Activated naive CD4-positive, alpha-beta T cell treated with Interleukin-2 at 50 U/mL for 16 hours (primary cell): ENCODE results near the gene CYP27A1.

ENCODE experiments used
- DNase-seq: peaks from one replicate; pipeline ENCODE4 v3.0.0-alpha.2; 2020

The CYP27A1 gene

DNA sequence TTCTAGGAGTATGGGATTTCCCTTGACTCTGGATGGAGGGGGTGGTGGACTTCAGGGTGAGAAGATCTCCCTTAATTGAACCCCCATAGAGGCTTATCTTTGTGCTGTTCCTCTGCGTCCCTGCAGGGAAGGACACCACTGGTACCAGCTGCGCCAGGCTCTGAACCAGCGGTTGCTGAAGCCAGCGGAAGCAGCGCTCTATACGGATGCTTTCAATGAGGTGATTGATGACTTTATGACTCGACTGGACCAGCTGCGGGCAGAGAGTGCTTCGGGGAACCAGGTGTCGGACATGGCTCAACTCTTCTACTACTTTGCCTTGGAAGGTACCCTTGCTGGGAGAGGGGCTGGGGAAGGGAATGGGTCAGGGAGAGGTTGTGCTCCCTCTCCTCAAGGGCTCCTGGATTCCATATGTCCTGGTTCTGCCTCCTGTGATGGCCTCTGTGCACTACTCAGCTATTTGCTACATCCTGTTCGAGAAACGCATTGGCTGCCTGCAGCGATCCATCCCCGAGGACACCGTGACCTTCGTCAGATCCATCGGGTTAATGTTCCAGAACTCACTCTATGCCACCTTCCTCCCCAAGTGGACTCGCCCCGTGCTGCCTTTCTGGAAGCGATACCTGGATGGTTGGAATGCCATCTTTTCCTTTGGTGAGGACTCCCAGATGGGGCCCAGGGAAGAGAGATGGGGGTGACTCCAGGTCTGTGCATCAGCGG, 30.3 kb downstream of the CYP27A1 start:
- no peak for DNase-seq

DNA sequence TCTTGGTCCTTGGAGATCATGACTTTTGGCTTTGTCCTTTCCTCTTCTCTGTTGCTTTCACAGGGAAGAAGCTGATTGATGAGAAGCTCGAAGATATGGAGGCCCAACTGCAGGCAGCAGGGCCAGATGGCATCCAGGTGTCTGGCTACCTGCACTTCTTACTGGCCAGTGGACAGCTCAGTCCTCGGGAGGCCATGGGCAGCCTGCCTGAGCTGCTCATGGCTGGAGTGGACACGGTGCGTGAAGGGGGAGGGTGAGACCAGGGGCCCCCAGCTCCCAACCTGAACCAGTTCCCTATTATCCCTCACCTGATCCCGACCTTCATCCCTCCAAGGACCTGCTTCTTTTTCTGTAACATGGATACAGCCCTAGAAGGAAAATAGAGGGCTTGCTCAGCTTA, 30.9 kb downstream of the CYP27A1 start:
- DNase-seq = no peak

DNA sequence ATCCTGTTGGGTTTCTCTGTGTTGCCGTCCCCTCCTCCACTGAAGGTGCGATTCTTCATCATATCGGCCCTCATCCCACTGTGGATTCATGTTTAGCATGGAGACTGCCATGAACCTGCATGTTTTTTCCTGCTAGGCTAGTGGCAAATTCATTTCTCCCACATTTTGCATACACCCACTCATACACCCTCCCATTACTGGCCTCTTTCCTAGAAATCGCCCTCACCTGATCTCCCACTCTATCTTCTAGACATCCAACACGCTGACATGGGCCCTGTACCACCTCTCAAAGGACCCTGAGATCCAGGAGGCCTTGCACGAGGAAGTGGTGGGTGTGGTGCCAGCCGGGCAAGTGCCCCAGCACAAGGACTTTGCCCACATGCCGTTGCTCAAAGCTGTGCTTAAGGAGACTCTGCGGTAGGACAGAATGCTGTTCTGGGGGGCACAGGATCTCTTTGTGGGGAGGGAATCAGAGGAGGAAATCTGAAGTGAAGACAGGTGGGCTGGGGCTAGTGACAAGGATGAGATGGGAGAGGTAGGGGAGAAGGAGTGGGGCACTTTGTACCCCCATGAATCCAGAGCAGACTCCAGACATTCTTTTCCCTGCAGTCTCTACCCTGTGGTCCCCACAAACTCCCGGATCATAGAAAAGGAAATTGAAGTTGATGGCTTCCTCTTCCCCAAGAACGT, 32.0 kb downstream of the CYP27A1 start:
- DNase-seq = no peak

DNA sequence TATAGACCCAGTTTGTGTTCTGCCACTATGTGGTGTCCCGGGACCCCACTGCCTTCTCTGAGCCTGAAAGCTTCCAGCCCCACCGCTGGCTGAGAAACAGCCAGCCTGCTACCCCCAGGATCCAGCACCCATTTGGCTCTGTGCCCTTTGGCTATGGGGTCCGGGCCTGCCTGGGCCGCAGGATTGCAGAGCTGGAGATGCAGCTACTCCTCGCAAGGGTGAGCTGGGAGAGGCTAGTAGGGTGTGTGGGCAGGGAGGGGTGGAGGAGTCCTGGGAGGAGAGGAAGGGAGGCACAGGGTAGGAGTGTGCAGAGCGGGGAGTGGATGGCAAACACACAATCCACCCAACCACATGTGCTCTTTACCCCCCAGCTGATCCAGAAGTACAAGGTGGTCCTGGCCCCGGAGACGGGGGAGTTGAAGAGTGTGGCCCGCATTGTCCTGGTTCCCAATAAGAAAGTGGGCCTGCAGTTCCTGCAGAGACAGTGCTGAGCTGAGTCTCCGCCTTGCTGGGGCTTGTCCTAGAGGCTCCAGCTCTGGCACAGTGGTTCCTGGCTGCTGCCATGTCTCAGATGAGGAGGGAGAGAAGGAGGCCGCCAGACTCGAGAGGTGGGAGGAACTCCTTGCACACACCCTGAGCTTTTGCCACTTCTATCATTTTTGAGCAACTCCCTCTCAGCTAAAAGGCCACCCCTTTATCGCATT, 32.7 kb downstream of the CYP27A1 start:
- DNase-seq = no peak

DNA sequence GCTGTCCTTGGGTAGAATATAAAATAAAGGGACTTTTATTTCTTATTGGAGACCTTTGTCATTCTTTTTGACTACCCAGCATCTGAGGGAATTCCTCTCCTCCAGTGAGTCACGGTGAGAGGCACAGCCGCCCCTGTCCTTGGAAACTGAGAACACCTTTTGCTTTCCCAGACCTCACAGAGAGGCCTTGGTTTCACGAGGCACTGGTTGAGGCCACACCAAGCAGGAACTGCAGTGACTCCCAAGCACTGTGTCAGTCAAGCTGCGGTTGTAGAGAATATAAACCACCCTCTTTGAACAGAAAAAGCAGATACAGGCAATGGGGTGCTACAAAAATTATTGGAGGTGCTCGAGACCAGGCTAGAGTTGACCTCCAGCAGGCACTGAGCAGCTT, 33.3 kb downstream of the CYP27A1 start:
- no peak for DNase-seq

DNA sequence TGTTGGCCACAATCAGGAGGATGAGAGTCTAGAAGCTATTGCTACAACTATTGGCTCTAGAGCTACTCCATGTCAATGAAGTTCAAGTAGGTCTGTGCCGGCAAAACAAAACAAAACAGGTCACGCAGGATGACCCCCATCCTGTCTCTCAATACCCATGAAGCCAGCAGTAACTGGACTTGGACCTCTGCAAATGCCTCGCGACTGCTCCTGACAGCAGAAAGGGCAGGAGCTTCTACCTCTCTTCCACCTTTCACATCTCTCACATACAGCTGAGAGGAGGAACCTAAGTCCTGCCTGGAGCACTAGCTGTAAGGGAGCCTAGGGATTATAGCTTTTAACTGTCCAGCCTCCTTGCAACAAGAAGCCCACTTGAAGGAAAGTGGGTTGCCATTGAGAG, 33.7 kb downstream of the CYP27A1 start:
- no peak for DNase-seq

DNA sequence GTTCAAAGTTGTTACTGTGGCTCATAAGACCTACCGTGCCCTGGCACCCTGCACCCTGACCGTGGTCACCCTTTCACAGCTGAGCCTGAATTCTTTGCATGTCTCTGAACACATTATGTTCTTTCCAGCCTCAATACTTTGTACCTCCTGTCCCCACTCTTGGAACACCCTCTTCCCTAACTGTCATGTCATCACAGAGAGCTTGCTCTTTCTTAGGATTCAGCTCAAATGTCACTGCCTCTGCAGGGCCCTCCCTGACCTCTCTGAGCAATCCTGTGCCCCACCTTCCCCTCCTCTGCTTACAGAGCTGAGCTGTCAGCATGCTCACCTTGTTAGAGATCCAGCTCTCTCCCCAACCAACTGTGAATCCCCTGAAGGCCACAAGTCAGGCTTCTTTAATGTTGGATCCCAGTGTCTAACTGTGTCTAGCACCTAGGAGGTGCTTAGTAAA, 34.6 kb downstream of the CYP27A1 start:
- DNase-seq = no peak

DNA sequence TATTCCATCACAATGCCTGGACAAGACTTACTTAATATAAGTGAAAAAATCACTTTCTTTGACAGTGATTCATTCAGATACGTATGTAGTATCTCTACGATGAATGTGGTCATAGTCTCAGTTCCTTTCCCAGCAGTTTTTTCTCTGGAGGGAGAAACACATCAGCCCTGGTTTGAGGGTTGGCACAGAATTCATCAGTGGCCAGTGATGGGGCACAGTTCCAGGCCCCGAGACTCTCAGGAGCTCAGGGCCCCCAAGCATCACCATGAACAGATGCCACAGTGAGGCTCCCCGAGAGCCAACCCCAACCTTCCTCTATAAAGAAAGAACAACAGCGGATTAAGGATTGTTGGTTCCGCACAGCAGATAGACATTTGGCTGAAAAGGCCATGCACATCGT, 37.1 kb downstream of the CYP27A1 start:
- no peak for DNase-seq

DNA sequence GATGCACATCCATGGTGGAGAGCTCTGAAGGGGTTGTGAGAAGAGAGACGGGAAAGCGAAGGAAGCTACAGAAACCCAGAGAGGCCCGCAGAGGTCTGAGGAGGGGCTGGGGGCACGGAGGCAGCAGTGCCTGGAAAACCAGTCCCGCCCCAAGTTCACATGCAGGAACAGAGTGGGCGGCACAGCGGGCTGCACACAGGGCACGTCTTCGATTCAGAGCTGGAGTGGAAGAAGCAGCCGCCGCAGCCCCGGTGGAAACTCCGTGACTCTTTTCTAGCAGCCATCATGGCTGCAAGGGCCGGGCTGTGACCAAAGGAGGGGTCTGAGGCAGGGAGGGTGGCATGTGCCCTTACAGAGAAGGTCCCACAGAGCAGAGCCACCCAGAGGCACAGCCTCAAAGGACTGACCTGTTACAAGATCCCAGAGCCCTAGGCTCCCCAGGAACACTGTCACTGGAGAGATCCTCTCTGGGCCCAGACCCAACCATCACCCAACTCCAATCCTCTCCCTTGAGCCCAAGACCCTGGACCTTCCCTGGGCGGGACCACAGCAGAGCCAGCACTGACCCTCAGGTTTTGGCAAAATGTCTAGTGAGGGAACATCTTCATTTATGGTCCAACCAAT, 38.9 kb downstream of the CYP27A1 start:
- DNase-seq = no peak

DNA sequence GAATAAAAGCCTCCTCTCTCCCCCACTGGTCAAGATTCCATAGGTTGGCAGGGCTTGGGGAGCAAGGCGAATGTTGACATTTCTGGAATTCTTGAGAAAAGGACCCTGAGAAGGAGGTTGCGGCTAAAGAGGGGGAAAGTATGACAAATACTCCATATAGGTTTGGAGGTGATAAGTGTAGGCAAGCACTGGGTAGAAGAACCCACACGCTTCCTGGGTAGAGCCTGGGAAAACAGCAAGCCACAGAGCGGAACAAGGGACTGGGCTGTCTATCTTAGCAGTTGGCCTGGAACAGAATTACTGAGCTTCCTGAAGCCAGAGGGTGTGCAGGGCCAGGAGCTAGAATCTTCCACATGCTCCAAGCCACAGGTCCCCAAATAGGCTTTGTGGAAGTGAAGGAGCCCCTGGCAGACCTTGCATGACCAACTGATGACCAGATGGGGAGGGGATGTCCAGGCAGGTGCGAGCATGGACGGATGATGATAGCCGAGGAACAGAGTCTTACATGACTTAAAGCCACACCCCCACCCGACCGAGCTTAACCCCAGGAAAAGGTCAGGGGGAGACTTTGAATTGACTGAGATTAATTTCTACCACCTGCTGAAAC, 39.8 kb downstream of the CYP27A1 start:
- no peak for DNase-seq

DNA sequence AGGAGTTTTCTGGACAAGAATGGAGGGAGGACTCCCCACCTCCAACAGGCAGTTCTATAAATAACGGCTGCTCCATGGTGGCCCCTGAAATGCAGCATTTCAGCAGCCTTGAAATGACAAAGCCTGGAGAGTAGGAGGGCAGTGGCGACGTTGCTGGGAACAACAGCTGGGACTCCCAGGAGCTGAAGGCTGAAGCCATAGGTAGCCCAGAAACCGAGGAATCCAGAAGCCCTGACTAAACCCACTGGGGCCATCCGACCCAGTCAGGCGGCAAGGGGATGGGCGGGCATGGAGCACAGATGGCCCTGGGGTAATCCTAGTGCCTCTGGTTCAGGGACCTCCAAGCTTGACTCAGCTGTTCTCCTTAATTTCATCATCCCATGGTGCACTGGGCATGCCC, 40.7 kb downstream of the CYP27A1 start:
- DNase-seq = no peak

DNA sequence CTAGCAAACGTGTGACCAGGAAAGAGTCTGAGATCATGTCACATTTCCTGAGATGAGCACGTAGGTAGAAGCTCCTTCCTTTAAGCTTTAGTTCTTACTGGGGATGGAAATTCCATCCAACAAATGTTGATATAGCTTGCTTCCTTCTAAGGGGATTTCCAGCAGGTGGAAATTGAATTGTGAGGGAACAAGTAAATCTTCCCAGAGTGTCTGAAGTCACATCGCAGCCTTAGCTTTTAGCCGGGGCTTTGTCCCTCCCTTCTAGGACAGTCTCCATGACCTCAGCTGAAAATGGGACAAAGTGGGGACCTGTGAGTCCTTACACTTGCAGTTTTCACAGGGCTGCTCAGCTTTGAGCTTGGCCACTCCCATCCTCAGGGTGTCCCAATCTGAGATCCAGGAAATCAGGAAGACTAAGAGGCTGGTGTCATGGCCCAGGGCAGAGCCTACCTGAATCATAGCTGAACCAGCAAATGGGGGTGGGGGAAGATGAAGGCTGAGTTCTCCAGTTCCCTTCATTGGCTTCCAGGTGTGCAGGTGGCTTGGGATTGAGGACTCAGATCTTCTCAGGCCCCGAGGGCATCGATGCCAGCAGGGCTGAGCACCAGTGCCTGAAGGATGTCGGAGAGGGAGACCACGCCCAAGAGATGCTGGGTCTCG, 41.4 kb downstream of the CYP27A1 start:
- DNase-seq = no peak

DNA sequence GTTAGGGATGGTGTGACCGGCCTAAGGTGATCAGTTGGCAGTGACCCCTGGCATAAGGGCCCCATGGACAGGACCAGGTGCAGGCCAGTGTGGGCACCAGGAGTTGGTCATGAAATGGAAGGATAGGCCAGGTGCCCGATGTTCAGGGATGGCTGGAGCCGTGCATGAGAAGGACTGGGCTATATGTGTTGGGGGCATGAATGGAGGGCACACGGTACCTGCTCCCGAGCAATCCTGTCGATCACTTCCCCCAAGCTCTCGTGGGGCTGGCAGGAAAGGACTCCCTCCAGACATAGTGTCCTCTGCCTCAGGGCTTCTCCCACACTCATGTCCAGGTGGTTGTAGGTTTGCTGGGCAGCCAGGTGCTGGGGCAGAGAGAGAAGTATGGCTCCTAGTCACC, 42.1 kb downstream of the CYP27A1 start:
- no peak for DNase-seq

DNA sequence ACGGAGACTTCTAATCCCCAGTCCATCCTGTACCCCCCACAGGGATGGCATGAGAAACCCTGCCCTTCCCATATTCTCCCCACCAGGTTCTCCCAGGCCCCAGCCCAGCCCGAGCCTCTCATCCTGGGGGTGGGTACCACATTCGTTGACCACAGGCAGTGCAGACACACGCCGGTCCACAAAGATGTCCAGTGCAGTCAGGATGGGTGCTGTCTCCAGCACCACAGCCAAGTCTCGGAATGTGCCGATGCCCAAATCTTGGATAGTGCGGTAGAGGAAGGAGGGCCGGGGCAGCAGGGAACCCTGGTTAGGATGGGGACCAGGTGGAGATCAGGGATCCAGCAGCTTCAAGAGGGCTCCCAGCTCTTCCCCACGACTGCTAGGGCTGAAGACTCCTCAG, 44.8 kb downstream of the CYP27A1 start:
- no peak for DNase-seq

DNA sequence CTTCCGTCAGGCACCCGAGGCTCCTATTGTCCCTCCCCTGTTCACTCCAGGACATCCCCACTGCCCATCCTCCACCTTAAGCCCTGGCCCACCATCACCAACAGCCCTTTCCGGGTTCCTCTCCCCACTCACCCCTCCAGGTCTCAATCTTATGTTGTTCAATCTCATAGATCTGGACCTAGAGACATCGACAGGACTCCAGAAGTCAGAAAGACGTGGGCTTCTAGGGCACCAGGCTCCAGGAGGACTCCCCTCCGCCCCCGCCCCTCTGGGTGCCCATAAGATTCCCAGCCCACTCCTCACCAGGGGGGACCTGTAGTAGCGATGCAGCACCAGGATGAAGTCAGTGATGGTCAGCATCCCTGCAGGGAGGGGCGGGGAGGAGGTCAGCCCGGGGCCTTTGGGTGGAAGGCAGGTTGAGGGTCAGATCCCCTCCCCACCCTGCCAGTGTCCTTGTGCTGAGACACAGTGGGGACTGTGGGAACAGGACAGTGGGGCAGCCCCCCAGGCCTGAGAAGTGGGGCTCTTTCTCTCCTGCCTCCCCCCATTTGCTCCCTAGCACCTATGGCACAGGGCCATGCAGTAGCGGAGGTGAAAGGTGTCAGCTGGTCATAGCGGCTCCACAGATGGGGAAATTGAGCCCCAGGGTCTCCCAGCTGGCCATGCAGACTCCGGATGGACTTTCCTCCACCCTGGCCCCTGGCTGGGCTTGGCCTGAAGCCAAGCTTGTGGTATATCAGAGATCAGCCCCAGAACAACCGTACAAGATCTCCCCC, 45.9 kb downstream of the CYP27A1 start:
- no peak for DNase-seq

DNA sequence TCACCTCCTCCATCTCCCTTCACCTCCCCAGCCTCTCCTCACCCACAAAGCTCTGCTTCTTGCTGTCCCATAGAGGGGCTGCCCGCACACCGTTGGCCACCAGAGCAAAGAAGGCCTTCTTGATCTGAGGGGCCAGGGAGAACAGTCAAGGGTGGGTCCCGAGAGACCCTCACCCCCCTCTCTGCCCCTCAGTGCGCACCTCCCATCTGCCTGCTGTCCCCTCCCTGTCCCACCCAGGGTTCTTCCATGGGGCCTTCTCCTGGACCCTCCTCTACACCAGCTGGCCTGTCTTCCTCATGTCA, 46.5 kb downstream of the CYP27A1 start:
- no peak for DNase-seq

DNA sequence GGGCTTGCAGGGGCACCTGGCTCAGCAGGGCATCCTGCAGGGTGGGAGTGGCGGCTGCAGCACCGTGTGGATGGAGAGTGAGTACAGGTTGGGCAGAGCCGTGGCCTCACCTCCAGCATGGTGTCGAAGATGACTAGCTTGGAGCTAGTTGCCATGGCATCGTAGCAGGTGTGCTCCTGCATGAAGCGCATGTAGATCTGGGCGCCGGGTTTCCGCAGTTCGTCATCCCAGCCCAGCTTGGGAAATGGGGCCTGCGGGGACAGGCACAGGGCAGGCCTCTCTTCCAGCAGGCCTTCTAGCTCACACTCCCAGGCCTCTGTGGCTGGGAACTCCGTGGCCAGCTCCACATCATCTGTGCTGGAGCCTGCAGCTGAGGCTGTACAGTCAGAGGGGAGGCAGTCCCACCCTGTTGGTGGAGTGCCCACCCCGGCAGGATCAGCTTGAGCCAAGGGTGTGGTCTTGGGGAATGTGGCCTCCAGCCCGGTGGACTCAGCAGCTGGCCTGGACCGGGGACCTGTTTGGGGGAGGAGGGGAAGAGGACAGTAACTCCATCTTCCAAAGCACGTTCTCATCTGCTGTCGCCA, 48.0 kb downstream of the CYP27A1 start:
- no peak for DNase-seq

DNA sequence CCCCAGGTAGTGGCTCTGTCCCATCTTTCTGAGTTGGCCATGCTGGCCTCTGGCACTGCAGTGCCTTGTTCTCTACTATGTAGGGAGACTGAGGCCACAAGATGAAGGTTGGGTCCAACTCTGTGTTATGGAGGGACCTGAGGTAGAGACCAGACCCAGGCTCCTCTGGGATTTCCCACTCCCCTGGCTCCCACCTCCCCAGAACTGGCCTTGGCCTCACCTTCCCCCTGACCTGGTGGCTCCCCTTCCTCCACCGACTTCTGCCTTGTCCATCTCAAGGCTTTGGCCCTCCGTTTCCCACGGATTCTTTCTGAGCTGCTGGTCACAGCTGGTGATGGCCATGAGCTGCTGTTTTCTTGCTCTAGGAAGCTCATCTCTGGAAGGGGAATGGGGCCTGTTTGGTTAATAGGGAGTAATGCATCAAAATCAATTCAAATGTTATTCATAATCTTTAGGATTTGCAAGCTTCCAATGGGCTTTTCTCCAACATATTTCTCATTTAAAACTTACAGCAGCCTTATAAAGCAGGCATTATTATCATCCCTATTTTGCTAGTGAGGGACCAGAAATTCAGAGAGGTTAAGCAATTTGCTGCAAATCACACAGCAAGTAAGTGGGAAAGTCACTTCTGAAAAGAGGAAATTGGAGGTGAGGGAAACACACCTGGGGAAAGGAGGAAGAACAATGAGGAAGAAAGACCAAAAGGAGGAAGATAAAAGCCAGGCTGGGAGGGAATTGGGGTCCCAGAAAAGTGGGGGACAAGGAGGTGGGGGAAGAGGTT, 48.8 kb downstream of the CYP27A1 start:
- no peak for DNase-seq

DNA sequence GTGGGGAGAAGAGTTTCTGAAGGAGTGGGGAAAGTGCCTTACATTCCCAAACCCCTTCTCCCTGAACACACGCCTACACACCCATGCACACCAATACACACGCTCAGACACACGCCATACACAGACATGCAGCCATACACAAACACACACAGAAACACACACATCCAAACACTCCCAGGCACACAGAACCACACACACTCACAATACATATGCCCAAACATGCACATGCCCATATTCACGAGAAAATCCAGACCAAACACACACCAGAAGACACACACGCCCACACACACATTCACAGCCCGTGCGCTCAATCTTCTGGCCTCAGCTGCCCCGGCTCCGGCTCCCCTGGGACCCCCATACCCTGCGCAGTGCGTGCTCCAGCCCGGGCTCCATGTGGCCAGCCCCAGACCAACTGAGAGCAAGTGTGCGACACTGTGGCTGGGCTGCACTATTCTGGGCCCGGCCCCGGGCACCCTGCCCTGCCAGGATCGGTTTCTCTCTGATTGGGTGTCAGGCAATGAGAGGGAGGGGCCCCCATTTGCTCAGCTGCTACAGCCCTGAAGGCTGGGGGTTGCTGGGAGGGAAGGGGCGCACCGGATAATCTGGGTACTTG, 49.5 kb downstream of the CYP27A1 start, which contains the start of gene PRKAG3:
PRKAG3 (minus strand) TSS at position 426 of the 613 bp plus-strand sequence.
- DNase-seq = no peak

DNA sequence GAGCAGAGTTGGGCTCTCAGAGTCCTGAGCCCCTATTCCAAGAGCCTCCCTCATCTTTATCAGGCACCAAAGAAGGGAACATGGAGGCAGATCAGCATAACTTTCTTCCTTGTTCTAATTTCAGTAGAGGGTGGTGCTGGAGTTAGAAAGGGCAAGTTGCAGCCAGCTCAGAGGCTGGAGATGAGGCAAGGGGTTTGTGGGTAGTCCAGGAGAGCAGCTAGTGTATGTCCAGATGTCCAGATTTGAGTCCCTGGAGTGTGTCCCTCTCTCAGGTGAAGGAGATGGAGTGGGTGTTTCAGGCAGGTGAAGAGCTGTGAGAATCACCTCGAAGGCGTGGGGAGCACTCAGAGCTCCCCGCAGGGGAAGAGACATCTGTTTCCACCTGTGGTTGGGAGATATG, 50.1 kb downstream of the CYP27A1 start:
- no peak for DNase-seq
